Astrocyte (in vitro differentiated cells and primary cell): Measurements from ENCODE around the gene EPO. TPM values are rescaled to one million over a fixed set of nuclear protein-coding genes. Genes with fewer than 3 reads are reported as not detected.

Experiments
- DNase-seq: peaks from one replicate; pipeline ENCODE4 v3.0.0-alpha.2; 2010; ENCODE audit warnings: low read depth
- FAIRE-seq: peaks from 2 replicates; lab custom pipeline; 2011; peaks lifted over from hg19 to GRCh38; lab: Jason Lieb, UNC
- H2AFZ ChIP-seq: 2 replicates; pipeline ENCODE4 v1.6.0; 2012; ENCODE audit warnings: low read depth, low read length, inconsistent platforms
- H3K27ac ChIP-seq: 2 replicates; pipeline ENCODE4 v1.5.1; 2011; ENCODE audit warnings: low read depth, low read length, inconsistent platforms
- H3K27me3 ChIP-seq: 2 replicates; pipeline ENCODE4 v1.6.0; 2011; ENCODE audit warnings: low read length, inconsistent platforms; ENCODE audit not compliant: insufficient read depth
- H3K36me3 ChIP-seq: 2 replicates; pipeline ENCODE4 v1.5.1; 2011; ENCODE audit warnings: low read length, inconsistent platforms; ENCODE audit not compliant: insufficient read depth
- H3K4me1 ChIP-seq: 2 replicates; pipeline ENCODE4 v1.5.1; 2011; ENCODE audit warnings: low read length, inconsistent platforms; ENCODE audit not compliant: insufficient read depth
- H3K4me2 ChIP-seq: 2 replicates; pipeline ENCODE4 v1.6.0; 2012; ENCODE audit warnings: low read length, inconsistent platforms
- H3K4me3 ChIP-seq: 2 replicates; pipeline ENCODE4 v1.5.1; 2011; ENCODE audit warnings: low read depth, mild to moderate bottlenecking, low read length, inconsistent platforms; ENCODE audit not compliant: insufficient read depth
- H3K79me2 ChIP-seq: 2 replicates; pipeline ENCODE4 v1.6.0; 2012; ENCODE audit warnings: mild to moderate bottlenecking, low read length, inconsistent platforms; ENCODE audit not compliant: insufficient read depth
- H3K9ac ChIP-seq: 2 replicates; pipeline ENCODE4 v1.6.0; 2012; ENCODE audit warnings: mild to moderate bottlenecking, low read length, inconsistent platforms
- H3K9me3 ChIP-seq: 2 replicates; pipeline ENCODE4 v1.5.1; 2012; ENCODE audit warnings: low read depth, mild to moderate bottlenecking, low read length, inconsistent platforms; ENCODE audit not compliant: insufficient read depth
- H4K20me1 ChIP-seq: 2 replicates; pipeline ENCODE4 v1.6.0; 2012; ENCODE audit warnings: low read length, inconsistent platforms; ENCODE audit not compliant: insufficient read depth
- H3K27ac Mint-ChIP-seq: one replicate; pipeline ENCODE4 v1.8.0; 2021; ENCODE audit warnings: mild to moderate bottlenecking, mixed read lengths; ENCODE audit not compliant: unreplicated experiment
- H3K27me3 Mint-ChIP-seq: one replicate; pipeline ENCODE4 v1.8.0; 2021; ENCODE audit warnings: low read depth, mixed read lengths; ENCODE audit not compliant: unreplicated experiment
- H3K36me3 Mint-ChIP-seq: one replicate; pipeline ENCODE4 v1.8.0; 2021; ENCODE audit warnings: low read depth, mixed read lengths; ENCODE audit not compliant: unreplicated experiment
- H3K4me1 Mint-ChIP-seq: one replicate; pipeline ENCODE4 v1.8.0; 2021; ENCODE audit warnings: low read depth, mixed read lengths; ENCODE audit not compliant: unreplicated experiment
- H3K4me3 Mint-ChIP-seq: one replicate; pipeline ENCODE4 v1.8.0; 2021; ENCODE audit warnings: mild to moderate bottlenecking, moderate library complexity, mixed read lengths; ENCODE audit not compliant: unreplicated experiment
- H3K9me3 Mint-ChIP-seq: one replicate; pipeline ENCODE4 v1.8.0; 2021; ENCODE audit warnings: mild to moderate bottlenecking, mixed read lengths; ENCODE audit not compliant: unreplicated experiment
- CTCF ChIP-seq: IDR thresholded peaks from 2 replicates; pipeline ENCODE4 v1.5.1; 2011; ENCODE audit warnings: low read depth, mild to moderate bottlenecking, inconsistent platforms, low read length, moderate library complexity; ENCODE audit not compliant: insufficient read depth
- EZH2 ChIP-seq: IDR thresholded peaks from 2 replicates; pipeline ENCODE4 v1.6.1; 2012; ENCODE audit warnings: mild to moderate bottlenecking, low read length, inconsistent platforms; ENCODE audit not compliant: insufficient read depth
- total RNA-seq: library from RNA; stranded (reverse); gene quantifications from 2 replicates; pipeline ENCODE4 v1.2.1, GENCODE V29; 2021

The EPO gene
- total RNA-seq, 1 donor from 2014 or later = not detected

DNA sequence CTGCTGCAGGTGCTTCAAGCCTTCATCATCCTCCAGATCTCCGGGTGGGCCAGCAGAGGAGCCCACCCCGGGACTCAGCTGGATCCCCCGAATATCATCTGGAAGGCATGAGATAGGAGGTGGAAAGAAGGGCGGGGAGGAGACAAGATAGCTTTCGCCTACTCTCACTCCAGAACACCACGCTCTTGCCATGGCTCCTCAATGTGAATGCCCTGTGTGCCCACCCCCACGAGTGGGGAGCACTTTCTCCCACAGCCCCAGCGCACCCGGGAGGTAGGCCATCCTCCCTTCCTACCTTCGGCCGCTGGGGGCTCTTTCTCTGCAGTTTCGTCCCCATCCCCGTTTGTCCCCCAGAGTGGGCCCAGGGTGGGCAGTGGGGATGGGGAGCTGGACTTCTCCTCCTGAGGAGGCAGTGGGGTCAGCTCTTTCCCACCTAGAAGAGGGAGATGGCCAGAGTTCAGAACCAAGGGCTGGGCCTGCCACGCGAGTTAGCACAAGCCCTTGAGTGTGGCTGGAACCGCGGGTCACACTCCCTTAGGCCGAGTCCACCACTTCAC lies 35.1 kb upstream of the EPO start:
- H3K4me1 ChIP-seq = peaks cover 19% of the 10 kb centered on the region
- peaks cover 51% of the 10 kb centered on the region for H4K20me1 ChIP-seq
- Mint-ChIP-seq H3K4me3 (no peak overlapping the region), H3K27me3 (no peaks in the 10 kb centered on the region), H3K27ac (no peak overlapping the region), H3K36me3 (peaks cover 7% of the 10 kb centered on the region), H3K4me1 (peaks cover 6% of the 10 kb centered on the region), H3K9me3 (peaks cover 2% of the 10 kb centered on the region)
- H2AFZ ChIP-seq = no peak overlapping the region
- H3K9ac ChIP-seq = no peak overlapping the region
- no peak overlapping the region for H3K4me3 ChIP-seq
- peaks cover 20% of the 10 kb centered on the region for H3K79me2 ChIP-seq
- no peak overlapping the region for H3K27ac ChIP-seq
- no peak for DNase-seq
- H3K36me3 ChIP-seq = peaks cover 7% of the 10 kb centered on the region
- FAIRE-seq = no peak
- H3K27me3 ChIP-seq = no peaks in the 10 kb centered on the region
- no peak overlapping the region for H3K4me2 ChIP-seq
- TF ChIP-seq EZH2 (no peak), CTCF (no peak)
- no peaks in the 10 kb centered on the region for H3K9me3 ChIP-seq

DNA sequence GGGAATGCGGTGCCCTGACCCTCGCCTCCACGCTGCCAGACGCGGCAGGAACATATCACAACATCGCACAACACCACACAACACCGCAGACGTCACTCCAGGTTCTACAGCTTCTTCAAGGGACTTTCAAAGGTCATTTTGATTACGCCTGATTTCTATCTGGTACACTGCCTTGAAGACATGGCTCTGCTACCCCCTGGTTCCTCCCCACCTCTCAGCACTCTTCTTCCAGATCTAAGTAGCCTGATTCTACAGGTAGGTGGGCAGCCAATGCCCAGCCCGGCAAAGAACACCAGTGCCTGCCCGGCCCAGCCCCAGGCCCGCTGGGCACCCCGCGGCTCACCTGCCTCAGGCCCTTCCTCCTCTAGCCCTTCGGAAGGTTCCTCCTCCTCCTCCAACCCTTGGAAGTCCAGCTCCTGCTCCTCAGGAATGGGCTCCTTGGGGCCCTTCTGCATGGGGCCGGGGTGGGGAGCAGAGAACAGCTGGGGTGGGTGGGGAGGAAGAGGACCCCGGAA lies 34.6 kb upstream of the EPO start:
- H3K4me3 ChIP-seq = no peak overlapping the region
- Mint-ChIP-seq H3K4me3 (no peak overlapping the region), H3K9me3 (peaks cover 2% of the 10 kb centered on the region), H3K36me3 (peaks cover 7% of the 10 kb centered on the region), H3K27me3 (no peaks in the 10 kb centered on the region), H3K4me1 (peaks cover 6% of the 10 kb centered on the region), H3K27ac (no peak overlapping the region)
- H3K36me3 ChIP-seq = peaks cover 7% of the 10 kb centered on the region
- H3K27ac ChIP-seq = no peak overlapping the region
- H3K4me1 ChIP-seq = peaks cover 19% of the 10 kb centered on the region
- no peaks in the 10 kb centered on the region for H3K9me3 ChIP-seq
- H2AFZ ChIP-seq = no peak overlapping the region
- H3K4me2 ChIP-seq = no peak overlapping the region
- no peak overlapping the region for H3K9ac ChIP-seq
- DNase-seq = no peak
- TF ChIP-seq CTCF (no peak), EZH2 (no peak)
- no peak for FAIRE-seq
- H3K27me3 ChIP-seq = no peaks in the 10 kb centered on the region
- peaks cover 24% of the 10 kb centered on the region for H3K79me2 ChIP-seq
- peaks cover 49% of the 10 kb centered on the region for H4K20me1 ChIP-seq

DNA sequence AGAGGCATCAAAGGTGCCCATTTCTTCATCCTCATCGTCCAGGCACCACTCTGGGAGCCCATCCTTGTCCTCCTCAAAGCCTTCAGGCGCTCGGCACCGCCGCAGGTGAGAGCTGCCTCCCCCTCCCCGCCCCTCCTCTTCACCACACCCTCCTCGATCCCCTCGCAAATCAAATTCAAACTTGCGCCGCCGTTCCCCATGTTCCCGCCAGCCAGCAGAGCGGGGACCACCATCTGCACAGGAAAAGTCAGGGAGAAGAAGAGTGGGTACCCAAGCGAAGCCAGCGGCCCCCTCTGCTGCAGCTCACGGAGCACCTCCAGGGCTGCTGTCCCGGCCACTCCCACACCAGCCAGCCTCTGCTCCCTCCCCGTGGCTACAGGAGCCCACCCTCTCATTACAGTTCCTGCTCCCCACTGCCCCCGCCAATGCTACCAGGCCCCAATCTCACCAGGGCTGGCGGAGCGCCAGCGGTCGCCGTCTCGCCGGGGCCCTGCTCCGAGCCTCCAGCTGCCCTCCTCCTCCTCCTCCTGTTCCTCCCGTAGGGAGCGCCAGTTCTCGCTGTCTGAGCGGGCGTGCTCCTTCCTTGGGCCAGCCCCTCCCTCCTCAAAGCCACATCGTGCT lies 34.0 kb upstream of the EPO start:
- H3K9me3 Mint-ChIP-seq = peaks cover 2% of the 10 kb centered on the region
- Histone ChIP-seq H3K4me1 (peaks cover 19% of the 10 kb centered on the region), H2AFZ (no peak overlapping the region), H3K79me2 (peaks cover 30% of the 10 kb centered on the region), H3K9me3 (no peaks in the 10 kb centered on the region), H3K27me3 (no peaks in the 10 kb centered on the region), H3K9ac (no peak overlapping the region), H3K4me3 (no peak overlapping the region), H3K36me3 (peaks cover 7% of the 10 kb centered on the region), H4K20me1 (peaks cover 54% of the 10 kb centered on the region), H3K27ac (no peak overlapping the region), H3K4me2 (no peak overlapping the region)
- H3K36me3 Mint-ChIP-seq = peaks cover 7% of the 10 kb centered on the region
- H3K4me1 Mint-ChIP-seq = peaks cover 6% of the 10 kb centered on the region
- H3K4me3 Mint-ChIP-seq = no peak overlapping the region
- no peak for TF ChIP-seq EZH2
- TF ChIP-seq CTCF = no peak
- DNase-seq (no peak), FAIRE-seq (no peak)
- H3K27ac Mint-ChIP-seq = no peak overlapping the region
- no peaks in the 10 kb centered on the region for H3K27me3 Mint-ChIP-seq
